GM19193 (cell line): ENCODE data around the gene WIF1.

ENCODE experiments used
- POLR2A ChIP-seq: IDR thresholded peaks from 4 replicates; pipeline ENCODE4 v1.6.1; 2011; ENCODE audit not compliant: insufficient read depth, insufficient read length; ENCODE audit errors: extremely low read depth

The WIF1 gene

DNA sequence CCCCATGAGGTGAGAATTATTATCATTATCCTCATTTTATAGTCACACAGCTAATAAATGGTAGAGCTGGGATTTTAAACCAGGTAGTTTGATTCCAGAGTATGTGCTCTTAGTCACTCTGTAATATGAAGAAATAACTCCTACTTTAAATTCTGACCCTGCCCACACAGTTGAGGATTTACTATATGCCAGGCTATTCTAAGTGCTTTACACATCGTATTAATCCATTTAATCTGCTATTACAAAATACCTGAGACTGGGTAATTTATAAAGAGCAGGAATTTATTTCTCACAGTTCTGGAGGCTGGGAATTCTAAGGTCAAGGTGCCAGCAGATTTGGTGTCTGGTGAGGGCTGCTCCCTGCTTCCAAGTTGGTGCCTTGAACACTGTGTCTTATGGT, 19.6 kb upstream of the WIF1 start:
- TF ChIP-seq POLR2A: no peak

DNA sequence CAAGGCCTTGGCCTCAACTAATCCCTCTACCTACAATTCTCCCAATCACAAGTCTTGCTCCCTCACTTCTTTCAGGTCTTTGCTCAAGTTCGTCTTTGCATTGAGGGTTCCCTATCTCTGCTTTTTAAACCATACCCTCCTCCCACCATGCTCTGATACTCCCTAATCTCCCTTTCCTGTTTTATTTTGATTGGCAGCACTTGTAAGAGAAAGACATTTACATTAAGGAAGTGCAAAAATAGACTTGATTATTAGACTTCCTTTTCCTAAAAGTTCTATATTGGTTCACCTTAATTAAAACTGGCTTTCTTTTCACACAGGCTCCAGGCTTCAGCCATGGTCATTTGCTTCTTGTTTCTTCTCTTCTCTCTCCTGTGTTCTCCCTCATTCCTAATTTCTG, 18.3 kb upstream of the WIF1 start:
- no peak for TF ChIP-seq POLR2A

DNA sequence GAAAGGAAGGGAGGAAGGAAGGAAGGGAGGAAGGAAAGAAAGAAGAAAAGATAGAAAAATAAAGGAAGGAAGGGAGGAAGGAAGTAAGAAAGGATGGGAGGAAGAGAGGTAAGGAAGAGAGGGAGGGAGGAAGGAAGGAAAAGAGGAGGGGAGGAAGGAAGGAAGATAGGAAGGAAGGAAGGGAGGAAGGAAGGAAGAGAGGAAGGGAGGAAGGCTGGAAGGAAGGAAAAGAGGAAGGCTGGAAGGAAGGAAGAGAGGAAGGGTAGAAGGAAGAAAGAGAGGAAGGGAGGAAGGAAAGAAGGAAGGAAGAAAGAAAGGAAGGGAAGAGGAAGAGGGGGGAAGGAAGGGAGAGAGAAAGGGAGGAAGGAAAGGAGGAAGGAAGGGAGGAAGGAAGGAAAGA, 12.8 kb upstream of the WIF1 start:
- no peak for TF ChIP-seq POLR2A

DNA sequence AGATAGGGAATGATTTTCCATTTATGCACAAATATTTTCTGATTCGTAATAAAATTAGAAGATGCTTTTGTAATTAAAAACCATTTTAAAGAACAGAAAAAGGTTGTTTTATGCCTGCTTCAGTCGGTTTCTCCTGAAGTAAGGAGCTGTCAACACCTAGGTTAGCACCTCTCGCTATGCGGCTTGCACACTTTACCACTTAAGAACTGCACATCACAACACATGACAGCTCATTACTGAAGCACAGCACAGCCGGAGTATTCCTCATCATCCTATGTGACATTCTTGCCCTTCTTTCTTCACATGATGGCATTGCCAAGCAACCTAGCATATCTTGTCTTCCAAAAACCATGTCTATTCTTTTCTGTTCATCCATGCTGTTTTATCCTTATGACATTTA, 5.4 kb upstream of the WIF1 start:
- no peak for TF ChIP-seq POLR2A

DNA sequence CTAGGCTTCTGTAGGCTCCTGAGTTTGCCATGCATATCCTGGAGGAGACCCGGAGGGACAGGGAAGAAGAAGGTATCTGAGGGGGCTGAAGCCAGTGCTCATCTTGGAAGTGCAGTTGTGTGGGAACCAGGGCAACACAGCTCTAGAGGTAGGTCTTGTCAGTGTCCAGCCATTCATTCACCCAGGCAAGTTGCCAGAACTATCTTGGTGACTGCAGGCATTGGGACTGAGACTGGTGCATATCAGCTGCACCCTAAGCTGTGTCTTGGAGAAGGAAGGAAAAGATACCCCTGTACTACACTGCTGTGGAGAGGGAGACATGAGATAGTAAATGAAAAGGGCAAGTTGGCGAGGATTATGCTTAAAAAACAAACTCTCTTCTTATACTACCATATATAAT, 4.9 kb upstream of the WIF1 start:
- TF ChIP-seq POLR2A: no peak

DNA sequence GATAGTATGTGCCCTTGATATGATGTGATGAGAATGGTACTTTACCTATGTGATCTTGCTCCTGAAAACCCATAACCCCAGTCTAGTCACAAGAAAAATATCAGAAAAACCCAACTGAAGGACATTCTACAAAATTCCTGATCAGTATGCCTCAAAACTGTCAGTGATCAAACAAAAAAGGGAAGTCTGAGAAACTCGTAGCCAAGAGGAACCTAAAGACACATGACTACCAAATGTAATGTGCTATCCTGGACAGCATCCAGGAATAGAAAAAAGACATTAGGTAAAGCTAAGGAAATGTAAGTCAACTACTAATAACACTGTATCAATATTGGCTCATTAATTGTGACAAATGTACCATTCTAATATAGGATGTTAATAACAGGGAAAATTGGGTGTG, 4.1 kb upstream of the WIF1 start:
- TF ChIP-seq POLR2A: no peak

DNA sequence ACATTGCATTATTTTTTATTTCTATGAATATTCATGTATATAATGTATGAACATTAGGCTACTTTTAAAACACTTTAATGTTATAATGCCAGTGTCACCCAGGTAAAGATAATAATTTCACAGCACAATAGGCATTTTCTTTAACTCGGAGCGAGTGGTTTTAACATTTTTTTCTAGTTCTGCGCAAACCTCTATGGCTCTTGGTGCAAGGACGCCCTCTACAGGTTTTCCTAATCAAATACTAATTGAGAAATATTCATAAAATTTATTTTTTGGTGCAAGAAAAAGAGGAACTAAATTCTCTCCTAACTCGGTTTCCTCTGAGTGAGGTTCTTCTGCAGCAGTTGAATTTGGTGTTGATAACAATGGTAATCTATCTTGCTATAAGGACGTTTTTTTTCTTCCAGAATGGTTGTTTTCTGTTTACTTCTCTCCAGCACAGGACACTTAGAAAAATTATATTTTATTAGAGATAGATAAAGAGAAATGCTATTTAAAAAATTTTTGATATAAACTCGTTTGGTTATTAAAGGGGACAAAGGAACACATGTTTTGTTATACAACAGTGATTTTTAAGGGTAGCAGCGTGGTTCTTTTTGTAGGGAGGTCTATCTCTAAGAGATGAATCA, 2.4 kb upstream of the WIF1 start:
- no peak for TF ChIP-seq POLR2A

DNA sequence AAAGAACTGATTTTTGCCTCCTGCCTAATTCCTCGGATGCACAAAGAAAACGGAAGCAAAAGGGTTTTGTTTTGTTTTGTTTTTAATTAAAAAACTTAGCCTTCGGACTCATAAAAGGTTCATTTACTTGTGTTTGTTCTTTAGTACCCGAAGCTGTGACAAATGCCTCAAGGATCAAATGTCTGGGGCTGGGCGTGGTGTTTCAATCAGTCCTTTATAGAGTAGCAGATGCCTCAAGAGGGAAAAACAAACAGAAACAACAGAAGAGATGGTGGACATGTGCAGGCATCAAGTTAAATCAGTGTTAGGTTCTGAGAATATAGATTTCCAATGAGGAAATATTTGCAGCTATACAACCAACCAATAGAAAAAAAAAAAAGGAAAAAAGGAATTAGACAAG, 1.6 kb upstream of the WIF1 start:
- TF ChIP-seq POLR2A: no peak

DNA sequence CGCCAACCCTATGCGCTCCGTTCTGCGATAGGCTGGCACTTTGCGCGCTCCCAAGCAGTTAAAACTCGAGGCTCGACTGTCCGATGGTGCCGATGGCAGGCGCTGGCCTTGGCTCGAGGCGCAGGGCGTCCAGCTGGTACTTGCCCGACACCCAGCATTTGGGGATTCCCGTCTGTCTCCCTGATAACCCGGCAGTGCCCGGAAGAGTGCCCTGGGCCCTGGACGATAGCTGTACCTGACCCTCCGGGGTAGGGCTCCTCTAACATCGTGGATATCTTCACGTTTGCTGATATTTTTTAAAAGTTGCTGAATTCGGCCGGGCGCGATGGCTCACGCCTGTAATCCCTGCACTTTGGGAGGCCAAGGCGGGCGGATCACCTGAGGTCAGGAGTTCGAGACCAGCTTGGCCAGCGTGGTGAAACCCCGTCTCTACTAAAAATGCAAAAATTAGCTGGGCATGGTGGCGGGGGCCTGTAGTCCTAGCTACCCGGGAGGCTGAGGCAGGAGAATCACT, 908 bp upstream of the WIF1 start:
- TF ChIP-seq POLR2A: no peak

DNA sequence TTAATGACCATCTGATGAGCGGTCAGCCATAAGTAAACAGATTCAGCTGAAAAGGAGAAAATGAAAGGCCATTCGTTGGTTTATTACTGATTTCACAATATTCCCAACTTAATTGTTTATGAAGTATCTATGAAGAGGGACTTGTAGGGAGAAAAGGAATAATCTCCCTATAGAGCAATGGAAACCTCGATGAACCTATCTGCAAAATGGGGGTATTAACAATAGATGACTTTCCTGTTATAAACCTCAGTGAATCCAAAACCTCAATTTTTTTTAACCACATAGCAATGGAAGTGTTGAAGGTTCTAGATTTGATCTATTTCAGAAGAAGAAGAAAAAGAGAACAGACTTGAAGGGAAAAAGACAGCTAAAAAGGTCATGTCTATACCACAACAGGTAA, 2.0 kb downstream of the WIF1 start:
- TF ChIP-seq POLR2A: no peak

DNA sequence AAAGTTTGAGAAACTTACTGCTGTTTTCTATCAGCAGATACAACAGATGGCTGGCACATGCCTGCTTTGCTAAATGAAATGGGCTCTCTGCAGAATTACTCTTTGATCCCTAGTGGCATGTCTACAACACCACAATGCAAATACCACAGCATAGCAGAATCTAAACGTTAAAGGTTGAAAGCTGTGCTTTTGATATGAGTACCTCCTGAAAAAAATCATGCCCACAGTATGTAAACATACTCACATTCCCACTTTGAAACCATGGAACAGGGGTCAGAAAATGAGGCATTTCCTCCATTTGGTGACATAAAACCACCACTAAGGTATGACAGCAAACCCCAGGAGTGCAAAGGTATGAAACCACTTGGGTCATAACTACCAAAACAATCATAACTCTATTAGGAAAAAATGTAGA, 7.5 kb downstream of the WIF1 start:
- TF ChIP-seq POLR2A: no peak

DNA sequence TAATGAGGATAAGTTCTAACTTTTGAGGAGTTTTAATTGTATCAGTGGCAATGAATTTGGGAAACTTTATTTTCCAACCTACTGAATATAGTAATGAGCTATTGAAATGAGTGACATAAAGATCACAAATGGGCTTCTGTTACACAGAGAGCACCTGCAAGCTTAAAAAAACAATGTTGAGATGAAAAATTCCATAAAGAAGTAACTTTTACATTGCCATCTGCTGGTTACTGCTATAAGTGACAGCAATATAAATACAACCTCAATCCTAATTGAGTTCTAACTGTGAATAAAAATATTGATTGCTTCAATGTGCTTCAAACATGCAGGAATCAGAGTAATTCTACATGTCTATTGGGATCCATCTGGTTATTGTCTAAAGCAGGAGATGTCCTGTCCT, 14.2 kb downstream of the WIF1 start:
- no peak for TF ChIP-seq POLR2A

DNA sequence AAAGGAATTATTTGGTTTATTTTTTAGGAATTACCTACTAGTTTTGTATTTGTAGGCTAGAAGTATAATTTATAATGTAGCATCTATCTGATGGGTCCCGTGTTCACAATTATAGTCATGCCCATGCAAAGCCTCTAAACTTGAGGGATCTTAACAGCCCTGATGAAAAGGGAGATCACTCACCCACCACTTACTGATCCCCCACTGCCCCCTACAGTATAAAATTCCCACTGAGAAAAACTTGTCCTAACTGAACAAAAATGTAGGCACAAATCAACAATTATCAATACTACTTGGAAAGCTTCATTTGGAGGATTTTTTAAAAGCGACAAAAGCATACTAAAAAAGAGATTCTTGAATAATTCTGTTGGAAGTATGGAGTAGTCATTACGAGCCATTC, 21.0 kb downstream of the WIF1 start:
- no peak for TF ChIP-seq POLR2A

DNA sequence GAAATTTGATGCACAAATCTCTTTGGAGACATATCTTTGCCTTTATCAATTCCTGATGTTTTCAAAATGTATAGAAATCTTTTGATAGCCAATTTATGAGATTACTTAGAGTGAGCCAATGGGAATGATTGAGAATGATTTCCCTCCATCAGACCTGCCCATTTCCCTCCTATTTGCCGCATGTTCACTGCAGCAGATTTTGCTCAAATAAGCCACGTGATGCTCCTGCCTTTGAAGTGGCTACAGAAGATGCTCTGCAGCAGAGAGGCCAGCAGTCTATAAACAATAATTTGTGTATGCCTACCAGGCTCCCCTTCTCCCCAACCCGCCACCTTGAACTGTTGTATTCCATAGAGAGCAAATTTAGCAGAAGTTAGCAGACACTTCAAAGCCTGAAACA, 21.9 kb downstream of the WIF1 start:
- no peak for TF ChIP-seq POLR2A

DNA sequence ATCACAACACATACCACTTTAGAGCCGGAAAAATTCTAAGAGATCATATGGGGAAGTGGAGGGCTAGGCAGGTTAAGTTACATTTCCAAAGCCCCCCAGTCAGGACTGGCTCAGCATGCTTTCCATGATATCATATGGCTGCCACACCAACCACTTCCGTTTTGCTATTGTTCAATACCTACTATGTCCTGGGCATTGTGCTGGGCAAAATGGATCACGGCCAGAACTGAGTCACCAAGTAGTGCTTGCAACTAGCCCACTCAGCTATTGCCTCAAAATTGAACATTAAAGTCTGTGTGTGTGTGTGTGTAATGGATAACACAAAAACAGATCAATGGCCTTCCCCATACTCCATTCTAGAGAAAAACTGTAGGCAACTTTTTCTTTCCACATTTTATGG, 22.7 kb downstream of the WIF1 start:
- no peak for TF ChIP-seq POLR2A

DNA sequence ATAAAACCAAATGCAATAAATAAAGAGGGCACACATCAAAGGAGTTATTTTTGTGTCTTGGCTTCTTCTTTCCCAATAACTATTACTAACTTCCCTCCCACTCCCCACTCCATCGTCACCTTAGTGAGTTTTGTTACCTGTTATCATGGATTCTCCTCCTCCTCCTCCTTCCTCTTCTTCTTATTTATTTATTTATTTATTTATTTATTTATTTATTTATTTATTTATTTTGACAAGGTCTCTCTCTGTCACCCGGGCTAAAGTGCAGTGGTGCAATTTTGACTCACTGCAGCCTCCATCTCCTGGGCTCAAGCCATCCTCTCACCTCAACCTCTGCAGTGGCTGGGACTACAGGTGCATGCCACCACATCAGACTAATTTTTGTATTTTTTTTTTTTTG, 26.4 kb downstream of the WIF1 start:
- TF ChIP-seq POLR2A: no peak

DNA sequence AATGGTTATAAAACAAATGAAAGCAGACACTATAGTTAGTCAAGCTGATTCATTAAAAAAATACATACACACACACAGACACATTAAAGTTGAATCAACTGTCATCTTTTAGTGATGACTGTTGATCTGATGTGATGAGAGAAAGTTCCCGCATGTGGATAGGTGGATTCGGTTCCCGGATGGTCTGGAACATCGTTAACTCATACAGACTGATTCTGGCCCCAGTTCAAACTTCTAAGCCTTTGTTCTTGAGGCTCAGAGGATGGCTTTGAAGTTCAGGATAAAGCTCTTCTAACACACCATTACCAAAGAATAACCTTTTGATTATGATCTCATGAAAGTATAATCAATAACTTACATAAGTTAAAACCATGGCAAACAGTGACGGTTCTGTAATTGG, 27.5 kb downstream of the WIF1 start:
- TF ChIP-seq POLR2A: no peak
